SJSA1 (cell line): ENCODE results near the gene CLIC4. TPM values are rescaled to one million over a fixed set of nuclear protein-coding genes. Genes with fewer than 3 reads are reported as not detected.
"Not testable (repeated sequence)": the region's sequence is repeated elsewhere in the genome, so short reads cannot be mapped to it uniquely, and the experiment has no call there.

Source experiments
- DNase-seq, 2 experiments: peaks; one replicate each; pipeline ENCODE4 v3.0.0-alpha.2; 2015 to 2020; ENCODE audit warnings: low spot score in 2 of 2, low read depth in 1 of 2
- H3K27ac ChIP-seq: fragments of 250-450 bp; sonication (Bioruptor Pico); 2 replicates; pipeline ENCODE4 v1.5.1; 2020; ENCODE audit warnings: mild to moderate bottlenecking, moderate library complexity
- H3K27me3 ChIP-seq: fragments of 250-450 bp; sonication (Bioruptor Pico); replicated peaks from 2 replicates; pipeline ENCODE4 v1.5.1; 2020; ENCODE audit warnings: mild to moderate bottlenecking, moderate library complexity
- H3K36me3 ChIP-seq: fragments of 250-450 bp; sonication (Bioruptor Pico); 2 replicates; pipeline ENCODE4 v1.5.1; 2020; ENCODE audit warnings: mild to moderate bottlenecking
- H3K4me1 ChIP-seq: fragments of 250-450 bp; sonication (Bioruptor Pico); replicated peaks from 2 replicates; pipeline ENCODE4 v1.6.1; 2021; ENCODE audit warnings: mild to moderate bottlenecking
- H3K4me3 ChIP-seq: fragments of 250-450 bp; sonication (Bioruptor Pico); 2 replicates; pipeline ENCODE4 v1.5.1; 2020; ENCODE audit warnings: mild to moderate bottlenecking
- H3K9me3 ChIP-seq: fragments of 250-450 bp; sonication (Bioruptor Pico); replicated peaks from 2 replicates; pipeline ENCODE4 v1.5.1; 2020; ENCODE audit warnings: mild to moderate bottlenecking
- total RNA-seq: library from RNA; depleted of rRNA; stranded (reverse); fragments of >200 nt; shearing (Covaris generic); gene quantifications from 2 replicates; pipeline ENCODE4 v1.2.3, GENCODE V29; 2014

The CLIC4 gene
- total RNA-seq, 1 experiment from 2014 or later, result 457 TPM

DNA sequence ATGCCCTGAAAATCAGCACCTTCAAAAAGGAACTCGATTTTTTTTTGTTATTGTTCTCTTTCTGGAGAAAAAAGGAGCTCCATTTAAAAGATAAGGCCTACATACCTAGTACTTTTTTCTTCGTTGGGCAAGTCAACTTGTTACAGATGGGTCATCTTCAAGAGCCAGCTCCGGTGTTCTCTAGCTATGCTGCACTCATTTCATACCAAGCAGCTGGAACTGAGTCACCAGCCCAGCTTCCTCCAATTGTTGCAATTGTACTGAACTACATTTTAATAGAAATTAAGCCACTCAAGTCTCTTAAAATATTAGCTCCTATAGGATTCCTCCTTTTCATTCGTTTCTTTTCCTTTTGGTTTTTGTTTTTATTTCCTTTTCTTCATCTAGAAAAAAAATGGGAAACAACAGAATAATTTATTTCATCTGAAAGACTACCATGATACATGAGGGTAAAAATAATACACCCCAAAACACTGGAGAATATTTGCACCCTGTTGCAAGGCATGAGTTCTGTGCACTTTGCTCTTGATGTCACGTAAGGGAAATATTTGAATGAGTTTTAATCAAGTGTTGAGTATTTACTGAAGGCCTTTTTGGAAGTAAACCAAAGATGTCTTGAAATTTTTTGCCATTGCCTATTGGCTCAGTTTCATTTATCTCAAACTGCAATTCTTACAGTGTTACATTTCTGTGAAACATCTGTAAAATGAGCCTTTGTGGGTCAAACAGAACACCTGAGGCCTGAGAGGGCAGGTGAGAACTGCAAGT, 60.5 kb downstream of the CLIC4 start:
- peaks cover 12% of the 10 kb centered on the region for H3K4me1 ChIP-seq
- H3K9me3 ChIP-seq, result no peaks in the 10 kb centered on the region
- peak; percentile 48 to 71 for DNase-seq
- 0 out of 2 replicates have a peak overlapping the region, but pooled peaks have one; percentile 2 for H3K27ac ChIP-seq
- H3K4me3 ChIP-seq, result no peak overlapping the region
- peaks cover 16% of the 10 kb centered on the region; the same call in 1 of the 2 replicates for H3K36me3 ChIP-seq
- no peaks in the 10 kb centered on the region for H3K27me3 ChIP-seq

DNA sequence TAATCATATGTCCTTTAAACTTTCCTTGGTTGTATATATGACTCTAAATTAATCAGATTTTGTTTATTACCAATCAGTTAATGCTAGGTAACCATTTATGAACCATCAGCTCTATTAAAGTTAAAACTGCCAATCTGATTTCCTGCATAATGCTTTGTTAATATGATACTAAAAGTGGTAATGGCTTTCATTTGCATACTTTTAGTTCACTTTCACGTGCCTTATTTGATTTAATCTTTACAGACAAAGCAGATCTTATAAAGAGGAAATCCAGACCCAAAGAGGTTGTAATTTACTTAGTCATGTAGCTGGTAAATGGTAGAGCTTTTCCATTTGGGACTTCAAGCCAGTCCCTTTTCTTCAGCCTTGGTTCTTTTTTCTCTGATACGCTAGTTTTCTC, 61.3 kb downstream of the CLIC4 start:
- Histone ChIP-seq H3K36me3 (peaks cover 17% of the 10 kb centered on the region), H3K27ac (no peak overlapping the region), H3K4me1 (peaks cover 12% of the 10 kb centered on the region), H3K9me3 (no peaks in the 10 kb centered on the region), H3K27me3 (no peaks in the 10 kb centered on the region), H3K4me3 (no peak overlapping the region)
- no peak for DNase-seq

- not testable (repeated sequence) for H3K9me3 ChIP-seq, H3K27me3 ChIP-seq, H3K4me1 ChIP-seq, DNase-seq, H3K4me3 ChIP-seq, H3K27ac ChIP-seq
- peaks cover 35% of the 10 kb centered on the region for H3K36me3 ChIP-seq
Measured at GRCh38 chr1:24811494-24811893, 66.2 kb downstream of the CLIC4 start.

DNA sequence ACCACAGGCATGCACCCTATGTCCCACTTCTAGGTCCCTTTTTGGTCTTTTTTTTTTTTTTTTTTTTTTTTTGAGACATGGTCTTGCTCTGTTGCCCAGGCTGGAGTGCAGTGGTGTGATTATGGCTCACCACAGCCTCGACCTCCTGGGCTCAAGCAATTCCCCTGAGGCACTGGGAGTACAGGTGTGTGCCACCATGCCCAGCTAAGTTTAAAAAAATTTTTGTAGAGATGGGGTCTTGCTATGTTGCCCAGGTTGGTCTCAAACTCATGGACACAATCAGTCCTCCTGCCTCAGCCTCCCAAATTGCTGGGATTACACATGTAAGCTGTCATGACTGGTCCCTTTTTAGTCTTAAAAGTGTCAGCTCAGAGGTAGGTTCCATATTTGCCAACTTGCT, 75.0 kb downstream of the CLIC4 start:
- not testable (repeated sequence) for H3K4me3 ChIP-seq, H3K27me3 ChIP-seq, DNase-seq, H3K9me3 ChIP-seq, H3K27ac ChIP-seq, H3K4me1 ChIP-seq
- H3K36me3 ChIP-seq, result peaks cover 57% of the 10 kb centered on the region

- no peak for DNase-seq
- H3K36me3 ChIP-seq, result peaks cover 42% of the 10 kb centered on the region
- H3K9me3 ChIP-seq, result no peaks in the 10 kb centered on the region
- H3K4me1 ChIP-seq, result peaks cover 8% of the 10 kb centered on the region
- H3K4me3 ChIP-seq, result no peak overlapping the region
- H3K27me3 ChIP-seq, result no peaks in the 10 kb centered on the region
- H3K27ac ChIP-seq, result no peak overlapping the region
Measured at GRCh38 chr1:24822887-24823286, 77.6 kb downstream of the CLIC4 start.

DNA sequence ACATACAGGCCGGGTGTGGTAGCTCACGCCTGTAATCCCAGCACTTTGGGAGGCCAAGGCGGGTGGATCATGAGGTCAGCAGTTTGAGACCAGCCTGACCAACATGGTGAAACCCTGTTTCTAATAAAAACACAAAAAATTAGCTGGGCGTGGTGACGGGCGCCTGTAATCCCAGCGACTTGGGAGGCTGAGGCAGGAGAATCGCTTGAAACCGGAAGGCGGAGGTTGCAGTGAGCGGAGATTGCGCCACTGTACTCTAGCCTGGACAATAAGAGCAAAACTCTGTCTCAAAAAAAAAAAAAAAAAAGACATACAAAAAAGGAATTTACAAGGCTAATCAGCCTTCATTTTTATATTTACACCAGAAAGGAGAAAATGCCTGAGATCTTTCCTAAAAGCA, 78.2 kb downstream of the CLIC4 start:
- not testable (repeated sequence) for H3K27me3 ChIP-seq, H3K27ac ChIP-seq, H3K9me3 ChIP-seq, H3K4me3 ChIP-seq, DNase-seq
- Histone ChIP-seq H3K36me3 (peaks cover 44% of the 10 kb centered on the region), H3K4me1 (peaks cover 13% of the 10 kb centered on the region)

GRCh38 chr1:24825174-24825573, 79.9 kb downstream of the CLIC4 start:
- peaks cover 19% of the 10 kb centered on the region for H3K4me1 ChIP-seq
- H3K36me3 ChIP-seq, result peaks cover 49% of the 10 kb centered on the region
- no peak overlapping the region for H3K27ac ChIP-seq
- no peaks in the 10 kb centered on the region for H3K27me3 ChIP-seq
- H3K4me3 ChIP-seq, result no peak overlapping the region
- no peaks in the 10 kb centered on the region for H3K9me3 ChIP-seq
- no peak for DNase-seq

DNA sequence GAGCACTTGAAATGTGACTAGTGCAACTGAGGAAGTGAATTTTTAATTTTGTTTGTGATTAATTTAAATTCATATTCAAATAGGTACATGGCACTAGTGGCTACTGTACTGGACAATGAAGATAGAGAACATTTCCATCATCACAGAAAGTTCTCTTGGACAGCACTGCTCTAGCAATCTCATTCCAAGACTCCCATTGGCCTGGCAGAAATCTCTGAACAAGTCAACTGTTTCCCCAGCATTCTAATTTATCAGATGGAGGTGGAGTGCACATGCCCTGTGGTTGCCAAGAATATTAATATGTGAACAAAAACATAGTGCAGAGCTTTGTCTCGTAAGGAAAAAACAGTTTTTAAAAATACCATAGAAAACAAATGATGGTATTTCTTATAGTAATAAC, 81.3 kb downstream of the CLIC4 start:
- no peak for DNase-seq
- peaks cover 24% of the 10 kb centered on the region for H3K4me1 ChIP-seq
- no peak overlapping the region for H3K4me3 ChIP-seq
- H3K27me3 ChIP-seq, result no peaks in the 10 kb centered on the region
- peaks cover 45% of the 10 kb centered on the region for H3K36me3 ChIP-seq
- H3K27ac ChIP-seq, result no peak overlapping the region
- no peaks in the 10 kb centered on the region for H3K9me3 ChIP-seq

- Histone ChIP-seq H3K36me3 (peaks cover 40% of the 10 kb centered on the region), H3K27me3 (no peaks in the 10 kb centered on the region), H3K4me3 (no peak overlapping the region), H3K4me1 (peaks cover 24% of the 10 kb centered on the region), H3K27ac (no peak overlapping the region), H3K9me3 (no peaks in the 10 kb centered on the region)
- no peak for DNase-seq
Measured at GRCh38 chr1:24827379-24828135, 82.3 kb downstream of the CLIC4 start.

- Histone ChIP-seq H3K36me3 (peaks cover 37% of the 10 kb centered on the region), H3K4me1 (peaks cover 24% of the 10 kb centered on the region), H3K27ac (no peak overlapping the region), H3K9me3 (no peaks in the 10 kb centered on the region), H3K27me3 (no peaks in the 10 kb centered on the region), H3K4me3 (no peak overlapping the region)
- no peak for DNase-seq
Measured at GRCh38 chr1:24828183-24828886, 83.1 kb downstream of the CLIC4 start.

DNA sequence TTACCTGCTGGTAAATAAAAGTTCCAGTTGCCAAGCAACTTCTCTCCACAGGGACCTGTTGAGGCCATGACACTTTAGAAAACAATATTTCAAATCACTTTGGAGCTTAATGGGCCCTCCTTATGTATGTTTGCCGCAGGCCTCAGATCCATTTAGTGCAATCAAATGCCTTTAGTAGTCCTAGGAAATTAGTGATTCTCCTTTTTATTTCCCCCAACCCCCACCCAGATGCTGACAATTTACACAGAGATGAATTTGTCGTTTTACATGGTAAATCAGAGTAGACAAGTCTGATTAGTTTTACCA, 83.6 kb downstream of the CLIC4 start:
- Histone ChIP-seq H3K9me3 (no peaks in the 10 kb centered on the region), H3K4me1 (peaks cover 24% of the 10 kb centered on the region), H3K27me3 (no peaks in the 10 kb centered on the region), H3K4me3 (no peak overlapping the region), H3K27ac (no peak overlapping the region), H3K36me3 (peaks cover 35% of the 10 kb centered on the region)
- DNase-seq, result no peak

DNA sequence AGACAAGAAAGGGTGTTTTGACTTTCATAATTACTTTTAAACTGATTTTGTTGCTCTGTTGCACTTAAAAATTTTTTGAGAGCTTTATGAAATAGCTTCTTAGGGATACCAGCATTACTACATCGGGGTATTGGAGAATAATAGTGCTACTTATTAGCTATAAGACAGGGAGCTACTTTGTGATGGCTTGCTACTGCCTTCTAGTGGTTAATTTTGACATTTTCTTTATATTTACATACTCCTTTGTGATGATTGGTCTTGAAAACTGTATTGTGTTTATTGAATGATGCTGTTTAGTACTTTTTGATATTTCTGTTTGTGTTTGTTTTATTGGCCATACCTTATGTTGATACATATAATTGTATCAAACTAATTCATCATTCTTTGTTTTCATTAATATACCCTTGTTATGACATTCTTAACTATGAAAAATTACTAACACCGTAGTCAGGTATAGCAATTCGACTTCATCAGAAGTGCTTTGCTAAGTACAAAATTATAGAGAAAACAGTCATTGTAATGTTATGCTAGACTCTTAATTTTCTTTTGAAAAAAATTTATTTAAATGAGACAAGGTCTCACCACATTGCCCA, 85.5 kb downstream of the CLIC4 start:
- Histone ChIP-seq H3K27me3 (no peaks in the 10 kb centered on the region), H3K4me3 (no peak overlapping the region), H3K9me3 (no peaks in the 10 kb centered on the region), H3K27ac (no peak overlapping the region), H3K36me3 (peaks cover 24% of the 10 kb centered on the region), H3K4me1 (peaks cover 24% of the 10 kb centered on the region)
- peak in 1 of 2 experiments; percentile 64 for DNase-seq

DNA sequence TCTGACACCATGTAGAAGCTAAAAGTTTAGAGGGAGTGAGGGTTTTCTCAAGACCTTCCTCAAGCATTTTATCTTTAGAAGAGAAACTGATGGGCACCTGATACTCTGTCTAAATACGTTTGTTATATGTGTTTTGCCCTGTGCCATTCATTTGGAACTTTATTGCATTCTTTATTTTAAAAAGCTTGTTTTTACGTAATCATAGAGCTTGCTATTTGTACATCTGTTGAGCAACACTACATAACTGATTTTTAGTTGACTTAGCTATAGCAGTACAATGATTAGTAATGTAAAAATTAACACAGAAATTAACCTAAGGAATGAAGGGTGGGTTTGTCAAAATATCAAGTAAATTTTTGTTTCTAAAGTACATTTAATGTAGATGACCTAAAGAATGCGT, 96.3 kb downstream of the CLIC4 start:
- Histone ChIP-seq H3K36me3 (peaks cover 68% of the 10 kb centered on the region), H3K9me3 (no peaks in the 10 kb centered on the region), H3K4me3 (no peak overlapping the region), H3K4me1 (no peaks in the 10 kb centered on the region), H3K27ac (no peak overlapping the region), H3K27me3 (no peaks in the 10 kb centered on the region)
- DNase-seq, result no peak

GRCh38 chr1:24846671-24847070, 101.4 kb downstream of the CLIC4 start:
- H3K4me3 ChIP-seq, result no peak overlapping the region
- no peaks in the 10 kb centered on the region for H3K9me3 ChIP-seq
- no peaks in the 10 kb centered on the region for H3K27me3 ChIP-seq
- peaks cover 8% of the 10 kb centered on the region for H3K4me1 ChIP-seq
- no peak overlapping the region for H3K27ac ChIP-seq
- no peak for DNase-seq
- H3K36me3 ChIP-seq, result peaks cover 30% of the 10 kb centered on the region
